Epithelial cell of proximal tubule (primary cell): ENCODE results near the gene EI24. TPM values are rescaled to one million over a fixed set of nuclear protein-coding genes. Genes with fewer than 3 reads are reported as not detected.

Source experiments
- DNase-seq: peaks from one replicate; pipeline ENCODE4 v3.0.0-alpha.2; 2011; ENCODE audit warnings: low read depth
- H3K4me3 ChIP-seq: 2 replicates; pipeline ENCODE4 v1.5.1; 2011; ENCODE audit warnings: low read depth, mild to moderate bottlenecking, low read length
- CTCF ChIP-seq: conservative IDR thresholded peaks from 2 replicates; pipeline ENCODE4 v1.5.1; 2012; ENCODE audit warnings: low read depth, mild to moderate bottlenecking, low read length
- total RNA-seq: library from RNA; depleted of rRNA; stranded (reverse); fragments of >200 nt; gene quantifications from 2 replicates; pipeline ENCODE4 v1.2.3, GENCODE V29; 2015

The EI24 gene
- total RNA-seq, 1 donor from 2014 or later, result 140 TPM

GRCh38 chr11:125550780-125551179 lies 18.5 kb upstream of the EI24 start:
- no peak overlapping the region for H3K4me3 ChIP-seq
- no peak for TF ChIP-seq CTCF

GRCh38 chr11:125551835-125552342 lies 17.4 kb upstream of the EI24 start:
- no peak overlapping the region for H3K4me3 ChIP-seq
- no peak for TF ChIP-seq CTCF
- DNase-seq, result no peak

More at GRCh38 chr11:125550780-125551179, 18.5 kb upstream of the EI24 start:
- no peak for DNase-seq

GRCh38 chr11:125552927-125553326 lies 16.4 kb upstream of the EI24 start:
- no peak overlapping the region for H3K4me3 ChIP-seq
- no peak for TF ChIP-seq CTCF
- no peak for DNase-seq

- TF ChIP-seq CTCF, result no peak
- no peak for DNase-seq
- no peak overlapping the region for H3K4me3 ChIP-seq
Observed at GRCh38 chr11:125553357-125553756, 15.9 kb upstream of the EI24 start.

GRCh38 chr11:125554038-125554437 lies 15.2 kb upstream of the EI24 start:
- no peak for TF ChIP-seq CTCF
- H3K4me3 ChIP-seq, result no peak overlapping the region
- no peak for DNase-seq

GRCh38 chr11:125559888-125560287 lies 9.4 kb upstream of the EI24 start:
- no peak for TF ChIP-seq CTCF
- no peak for DNase-seq
- no peak overlapping the region for H3K4me3 ChIP-seq

GRCh38 chr11:125561924-125562323 lies 7.4 kb upstream of the EI24 start:
- no peak for TF ChIP-seq CTCF
- DNase-seq, result no peak
- H3K4me3 ChIP-seq, result no peak overlapping the region
